AG09319 (cell line): Measurements from ENCODE around the gene POLR2F.

Experiments
- DNase-seq: peaks from one replicate; pipeline ENCODE4 v3.0.0-alpha.2; 2010; ENCODE audit warnings: low read depth; ENCODE audit errors: extremely low read depth
- TF ChIP-seq, protein P1 (sequence below): IDR thresholded peaks from 2 replicates; pipeline ENCODE4 v1.5.1; 2011; ENCODE audit warnings: low read depth, mild to moderate bottlenecking, inconsistent platforms, low read length, moderate library complexity

POLR2F gene

DNA sequence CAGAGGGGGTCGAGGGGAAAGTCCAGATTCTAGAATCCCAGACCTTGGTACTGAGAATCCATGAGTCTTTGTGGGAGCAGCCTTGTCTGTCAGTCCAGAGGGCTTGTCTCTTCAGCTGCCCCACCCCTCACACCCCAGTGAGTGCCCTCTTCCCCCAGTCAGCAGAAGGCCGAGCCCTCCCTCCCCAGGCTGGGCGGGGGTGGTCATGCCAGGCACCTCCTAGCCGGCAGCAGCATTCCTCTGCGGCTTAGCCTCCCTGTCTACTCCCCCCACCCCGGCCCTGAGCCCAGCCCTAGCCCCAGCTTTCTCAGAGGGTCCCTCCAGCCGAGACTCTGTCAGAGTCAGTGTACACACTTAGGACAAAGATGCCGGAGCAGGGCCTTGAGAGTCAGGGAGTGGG is 26.3 kb downstream of the POLR2F start:
- TF ChIP-seq, protein P1, sequence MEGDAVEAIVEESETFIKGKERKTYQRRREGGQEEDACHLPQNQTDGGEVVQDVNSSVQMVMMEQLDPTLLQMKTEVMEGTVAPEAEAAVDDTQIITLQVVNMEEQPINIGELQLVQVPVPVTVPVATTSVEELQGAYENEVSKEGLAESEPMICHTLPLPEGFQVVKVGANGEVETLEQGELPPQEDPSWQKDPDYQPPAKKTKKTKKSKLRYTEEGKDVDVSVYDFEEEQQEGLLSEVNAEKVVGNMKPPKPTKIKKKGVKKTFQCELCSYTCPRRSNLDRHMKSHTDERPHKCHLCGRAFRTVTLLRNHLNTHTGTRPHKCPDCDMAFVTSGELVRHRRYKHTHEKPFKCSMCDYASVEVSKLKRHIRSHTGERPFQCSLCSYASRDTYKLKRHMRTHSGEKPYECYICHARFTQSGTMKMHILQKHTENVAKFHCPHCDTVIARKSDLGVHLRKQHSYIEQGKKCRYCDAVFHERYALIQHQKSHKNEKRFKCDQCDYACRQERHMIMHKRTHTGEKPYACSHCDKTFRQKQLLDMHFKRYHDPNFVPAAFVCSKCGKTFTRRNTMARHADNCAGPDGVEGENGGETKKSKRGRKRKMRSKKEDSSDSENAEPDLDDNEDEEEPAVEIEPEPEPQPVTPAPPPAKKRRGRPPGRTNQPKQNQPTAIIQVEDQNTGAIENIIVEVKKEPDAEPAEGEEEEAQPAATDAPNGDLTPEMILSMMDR: no peak
- no peak for DNase-seq

DNA sequence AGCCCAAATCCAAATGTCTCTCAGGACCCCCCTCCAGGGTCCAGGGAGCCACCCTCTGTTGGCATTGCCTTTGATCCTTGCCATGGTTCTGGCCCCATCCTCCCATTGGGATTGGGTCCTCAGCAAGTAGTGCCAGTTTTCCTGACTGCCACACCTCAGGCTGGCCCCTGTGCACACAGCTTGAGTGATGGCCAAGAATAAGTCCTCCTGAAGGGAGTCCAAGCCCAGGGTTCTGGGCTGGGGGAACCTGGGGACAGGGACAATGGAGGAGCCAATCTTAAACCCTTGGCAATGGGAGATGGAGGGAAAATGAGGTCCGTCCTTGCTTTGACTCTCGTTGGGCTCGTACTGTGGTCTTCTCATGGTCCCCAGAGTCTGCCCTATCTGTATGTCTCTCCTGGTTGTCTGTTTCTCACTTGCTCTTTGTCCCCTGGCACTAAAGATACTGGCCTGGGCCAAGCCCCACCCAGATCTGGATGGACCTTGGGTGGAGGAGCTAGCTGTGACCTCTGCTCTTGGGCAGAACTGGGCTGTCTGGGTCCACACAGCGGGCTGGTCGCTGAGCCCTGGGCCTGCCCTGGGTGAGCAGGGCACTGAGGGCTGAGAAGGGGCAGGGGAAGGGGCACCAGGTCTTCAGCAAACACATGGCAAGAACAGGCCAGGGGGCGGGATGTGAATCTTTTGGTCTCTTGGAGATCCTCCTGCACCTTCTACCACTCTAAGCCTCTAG is 27.9 kb downstream of the POLR2F start:
- no peak for DNase-seq
- TF ChIP-seq, protein P1: no peak

DNA sequence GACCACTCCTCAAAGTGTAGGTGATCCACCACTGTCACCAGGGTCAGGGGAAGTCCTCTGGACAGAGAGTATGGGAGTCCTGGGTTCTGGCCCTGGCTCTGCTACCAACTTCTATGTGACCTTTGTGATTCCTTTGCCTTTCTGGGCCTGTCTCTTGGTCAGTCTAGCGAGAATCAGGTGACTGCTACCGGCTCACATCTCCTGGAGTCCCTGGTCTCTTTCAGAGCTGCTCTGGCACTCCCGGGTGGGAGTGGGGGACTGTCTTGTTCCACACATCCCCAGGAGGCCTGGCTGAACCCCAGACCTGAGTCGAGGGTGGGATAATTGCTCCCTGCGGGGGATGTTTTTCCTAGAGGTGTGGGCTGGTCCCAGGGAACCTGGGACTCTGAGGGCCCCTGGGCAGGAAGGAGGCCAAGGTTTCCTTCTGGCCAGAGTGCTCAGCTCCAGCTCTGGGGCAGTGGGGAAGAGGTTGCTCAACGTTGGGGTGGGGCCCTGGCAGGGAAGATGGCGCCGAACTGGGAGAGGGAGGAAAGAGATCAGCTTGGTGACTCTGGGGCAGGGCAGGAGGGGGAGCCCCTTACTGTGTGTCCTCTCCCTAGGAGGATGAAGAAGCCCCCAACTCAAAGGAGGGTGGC is 28.8 kb downstream of the POLR2F start:
- TF ChIP-seq, protein P1: no peak
- no peak for DNase-seq

DNA sequence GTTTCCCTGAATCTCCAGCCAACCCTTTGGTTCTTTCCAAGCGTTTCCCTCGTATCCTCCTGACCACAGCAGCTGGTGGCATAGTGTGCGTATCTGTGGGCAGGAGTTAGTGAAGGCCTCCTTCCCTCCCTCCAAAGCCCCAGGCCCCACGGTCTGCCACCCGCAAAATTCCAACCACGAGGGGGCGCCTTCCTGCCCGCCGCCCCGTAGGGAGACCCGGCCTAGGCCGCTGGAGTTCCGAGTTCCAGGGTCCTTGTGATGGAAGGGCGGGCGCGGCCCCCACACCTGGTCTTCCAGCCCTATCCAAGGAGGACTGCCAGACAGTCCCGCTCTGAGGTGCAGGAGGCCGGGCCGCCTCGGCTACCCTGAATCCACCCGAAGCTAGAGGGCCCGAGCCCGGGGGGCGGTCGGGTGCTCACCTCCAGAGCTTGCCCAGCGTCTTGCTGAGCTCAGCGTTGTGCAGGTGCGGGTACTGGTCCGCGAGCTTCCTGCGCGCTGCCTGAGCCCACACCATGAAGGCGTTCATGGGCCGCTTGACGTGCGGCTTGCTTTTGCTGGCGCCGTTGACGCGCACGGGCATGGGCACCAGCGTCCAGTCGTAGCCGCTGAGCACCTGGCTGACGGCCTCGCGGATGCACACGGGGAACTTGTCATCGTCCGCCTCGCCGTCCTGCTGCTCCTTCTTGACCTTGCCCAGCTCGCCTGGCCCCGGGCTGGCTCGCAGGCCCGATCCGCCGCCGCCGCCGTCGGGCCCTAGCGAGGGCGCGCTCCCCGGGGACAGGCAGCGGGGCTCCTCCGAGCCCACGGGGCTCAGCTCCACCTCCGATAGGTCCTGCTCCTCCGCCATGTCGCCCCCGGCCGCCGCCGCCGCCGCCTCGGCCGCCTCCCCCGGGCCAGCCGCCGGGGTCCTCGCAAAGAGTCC is 29.7 kb downstream of the POLR2F start:
- TF ChIP-seq, protein P1: no peak; the same call in 1 of the 2 replicates
- DNase-seq: no peak

DNA sequence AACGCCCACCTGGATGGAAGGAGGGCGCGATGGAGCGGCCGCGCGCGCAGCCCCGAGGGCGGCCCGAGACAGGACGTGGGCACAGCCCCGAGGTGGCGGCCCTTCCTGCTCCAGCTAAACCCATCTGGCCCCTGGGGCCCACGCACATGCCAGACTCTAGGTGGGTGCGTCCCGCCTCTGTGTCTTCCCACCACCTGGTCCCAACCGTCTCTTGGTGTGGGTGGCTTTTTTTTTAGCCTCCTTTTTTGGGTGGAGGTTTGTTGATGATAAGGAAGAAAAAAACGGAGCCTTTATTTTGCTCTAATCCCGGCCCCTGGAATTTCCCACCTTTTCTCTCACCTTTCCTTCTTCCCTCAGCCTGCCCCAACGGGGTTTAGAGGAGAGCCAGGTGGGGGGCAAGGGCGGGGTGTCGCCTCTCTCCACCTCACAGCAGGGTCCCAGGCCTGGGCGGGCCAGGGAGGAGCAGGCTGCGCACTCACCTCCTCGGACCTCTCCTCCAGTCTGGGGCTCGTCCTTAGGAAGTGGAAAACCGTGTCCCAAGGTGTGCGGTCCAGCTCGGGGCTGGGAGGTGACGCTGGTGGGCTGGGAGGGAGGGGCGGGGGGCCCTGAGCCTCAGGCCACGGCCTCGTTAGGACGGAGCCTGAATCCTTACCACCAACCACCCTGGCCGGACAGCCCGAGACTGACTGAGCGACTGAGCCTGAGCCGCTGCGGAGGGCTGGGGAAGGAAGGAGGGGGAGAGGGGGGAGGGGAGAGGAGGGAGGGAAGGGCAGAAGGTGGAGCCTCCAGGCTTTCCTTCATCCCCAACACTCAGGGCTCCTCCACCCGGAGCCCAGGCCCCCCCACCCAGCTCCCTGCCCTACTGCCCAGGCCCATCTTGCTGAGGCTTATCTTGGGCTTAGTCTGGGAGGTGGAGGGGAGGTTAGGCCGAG is 30.6 kb downstream of the POLR2F start, which contains the start of gene SOX10:
SOX10 (minus strand) TSS at position 696 of the 932 bp plus-strand sequence. CDS start 771 bp downstream, outside the sequence.
- TF ChIP-seq, protein P1: no peak
- DNase-seq: no peak

DNA sequence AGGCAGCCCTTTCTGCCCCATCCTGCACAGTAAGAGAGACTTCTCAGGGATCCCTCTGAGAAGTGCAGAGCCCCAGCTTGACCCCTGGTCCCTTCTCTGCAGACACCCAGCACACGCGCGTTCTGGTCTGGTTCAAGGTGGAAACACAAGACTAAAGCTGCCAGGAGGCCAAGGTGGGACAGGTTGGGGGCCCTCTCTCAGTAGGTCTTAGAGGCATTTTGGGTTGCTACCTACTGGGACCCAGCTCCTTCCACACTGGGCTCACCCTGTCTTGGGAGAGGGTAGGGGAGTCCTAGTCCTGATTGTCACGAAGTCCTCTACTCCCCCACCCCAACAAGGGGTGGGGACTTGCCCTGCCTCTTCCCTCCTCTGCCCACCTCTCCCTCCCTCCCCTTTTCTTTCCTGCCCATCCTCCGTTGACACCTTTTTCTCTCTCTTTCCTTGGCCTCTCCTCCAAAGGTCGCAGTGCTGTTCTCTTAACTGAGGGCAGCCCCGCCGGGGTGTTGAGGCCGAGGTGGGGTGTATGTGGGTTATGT is 31.6 kb downstream of the POLR2F start:
- no peak for DNase-seq
- TF ChIP-seq, protein P1: no peak
